ENCODE data around the gene QRFP. TPM values are rescaled to one million over a fixed set of nuclear protein-coding genes. Genes with fewer than 3 reads are reported as not detected.
A peak's percentile ranks its signal among the peaks of the same experiment; 100 is the strongest.

The QRFP gene
- total RNA-seq, 1 experiment from 2014 or later: not detected

- Histone ChIP-seq H2AFZ (ENCODE audit: low read length) (no peak overlapping the region), H3K56ac (ENCODE audit: insufficient read length, low read depth, low read length) (no peak overlapping the region), H3K27me3 (ENCODE audit: insufficient read depth, low read length) (no peaks in the 10 kb centered on the region), H2BK12ac (ENCODE audit: insufficient read length, low read depth, low read length) (no peak overlapping the region), H4K8ac (replicated peaks; ENCODE audit: insufficient read length, low read depth, low read length) (no peak overlapping the region), H3K18ac (ENCODE audit: insufficient read length, low read depth, low read length) (no peak overlapping the region), H2AK5ac (ENCODE audit: insufficient read length, low read length) (no peak overlapping the region), H3K4ac (ENCODE audit: low read depth, low read length) (no peak overlapping the region), H4K91ac (ENCODE audit: insufficient read length, low read depth, low read length) (no peak overlapping the region), H3K79me1 (ENCODE audit: insufficient read depth, low read depth, low read length, poor library complexity, severe bottlenecking) (no peaks in the 10 kb centered on the region), H2BK15ac (ENCODE audit: low read depth, low read length) (no peak overlapping the region), H3T11ph (ENCODE audit: low read length) (no peak overlapping the region), H3K23me2 (ENCODE audit: insufficient read length, low read depth, low read length, poor library complexity, severe bottlenecking) (no peaks in the 10 kb centered on the region), H2BK5ac (ENCODE audit: insufficient read length, low read length) (no peak overlapping the region), H3K9me3 (ENCODE audit: control insufficient read depth, low read depth, low read length) (no peaks in the 10 kb centered on the region), H3K23ac (ENCODE audit: insufficient read length, low read depth, low read length) (no peak overlapping the region), H3K4me2 (ENCODE audit: insufficient read depth, insufficient read length, low read length) (no peak overlapping the region), H3K4me1 (ENCODE audit: insufficient read depth, low read length) (no peaks in the 10 kb centered on the region), H3K14ac (ENCODE audit: insufficient read depth, low read length) (no peak overlapping the region), H2BK20ac (ENCODE audit: low read depth, low read length, poor library complexity, severe bottlenecking) (no peak overlapping the region), H3K27ac (ENCODE audit: insufficient read length, low read depth, low read length) (no peak overlapping the region), H3K9ac (ENCODE audit: extremely low read depth, insufficient read length, low read length) (no peak overlapping the region), H3K79me2 (ENCODE audit: insufficient read depth, low read length) (no peaks in the 10 kb centered on the region), H4K20me1 (ENCODE audit: control insufficient read depth, insufficient read depth, insufficient read length) (no peaks in the 10 kb centered on the region), H4K5ac (ENCODE audit: insufficient read length, low read depth, low read length) (no peak overlapping the region), H2BK120ac (ENCODE audit: low read depth, low read length, poor library complexity, severe bottlenecking) (no peak overlapping the region)
- peaks cover 2 to 28% of the 10 kb centered on the region in 2 experiments for H3K4me1 Mint-ChIP-seq
- TF ChIP-seq CTCF (conservative IDR thresholded peaks at IDR 0.05): no peak
- no CpG with 5 or more reads among the region's 24 CpGs for WGBS (ENCODE audit: extremely low coverage, insufficient read length, low lambda C conversion rate)
- no peaks in the 10 kb centered on the region; a peak in 1 of 7 replicates for H3K36me3 Mint-ChIP-seq (ENCODE audit: insufficient read depth in 1 of 3, low read depth in 3 of 3)
- no peak for DNase-seq
- no peak overlapping the region for H3K4me3 Mint-ChIP-seq
- peak overlapping the region in 1 of 3 experiments; percentile 94; a peak in 1 of 7 replicates for H3K27ac Mint-ChIP-seq
- no peaks in the 10 kb centered on the region for H3K27me3 Mint-ChIP-seq (ENCODE audit: low read depth)
- H3K9me3 Mint-ChIP-seq: no peaks in the 10 kb centered on the region
Observed at GRCh38 chr9:130905902-130906734, 9.5 kb upstream of the QRFP start.
